Stimulated activated CD8-positive, alpha-beta memory T cell treated with anti-CD3 and anti-CD28 coated beads, Interleukin-4, amount 100 ng/mL, for 48 hours (primary cell): Measurements from ENCODE around the gene COMP.

Experiments used
- DNase-seq: peaks from one replicate; pipeline ENCODE4 v3.0.0-alpha.2; 2020

COMP gene

DNA sequence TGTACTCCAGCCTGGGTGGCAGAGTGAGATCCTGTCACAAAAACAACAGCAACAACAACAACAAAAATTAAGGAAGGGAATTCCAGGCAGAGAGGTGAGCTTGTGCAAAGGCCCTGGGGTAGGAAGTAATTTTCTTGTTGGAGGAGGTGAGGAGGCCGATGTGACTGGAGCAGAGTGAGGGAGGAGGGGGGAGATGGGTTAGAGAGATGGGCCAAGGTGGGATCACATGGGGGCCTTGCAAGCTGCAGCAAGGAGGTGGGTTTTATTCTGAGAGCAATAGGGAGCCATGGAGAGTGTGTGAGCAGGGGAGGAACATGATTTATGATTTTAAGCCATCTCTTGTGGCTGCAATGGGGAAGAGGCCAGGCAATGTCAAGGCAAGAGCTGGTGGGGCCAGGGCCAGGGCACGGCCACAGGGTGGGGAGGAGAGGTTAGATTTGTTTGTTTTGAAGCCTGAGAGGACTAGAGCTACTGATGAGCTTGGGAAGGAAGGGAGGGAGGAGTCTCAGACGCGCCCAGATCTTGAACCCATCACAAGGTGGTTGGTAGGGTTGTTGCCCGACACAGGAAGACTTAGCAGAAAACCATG is 12.5 kb upstream of the COMP start:
- DNase-seq = no peak

DNA sequence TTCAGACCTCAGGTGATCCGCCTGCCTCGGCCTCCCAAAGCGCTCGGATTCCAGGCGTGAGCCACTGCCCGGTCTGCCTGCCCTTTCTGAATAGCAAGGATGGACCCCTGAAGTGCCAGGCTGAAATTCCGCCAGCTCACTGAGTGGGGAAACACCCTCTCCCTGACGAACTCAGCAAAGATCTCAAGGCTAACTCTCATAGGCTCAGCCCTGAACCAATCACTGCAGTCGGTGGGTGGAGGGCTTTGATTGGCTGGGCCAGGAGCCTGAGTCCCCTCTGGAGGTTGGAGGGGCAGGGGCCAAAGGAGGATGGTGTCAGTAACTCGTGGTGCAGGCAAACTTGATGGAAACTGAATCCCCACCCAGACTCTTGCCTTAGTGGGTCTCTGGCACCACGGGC is 11.2 kb upstream of the COMP start:
- DNase-seq = no peak

DNA sequence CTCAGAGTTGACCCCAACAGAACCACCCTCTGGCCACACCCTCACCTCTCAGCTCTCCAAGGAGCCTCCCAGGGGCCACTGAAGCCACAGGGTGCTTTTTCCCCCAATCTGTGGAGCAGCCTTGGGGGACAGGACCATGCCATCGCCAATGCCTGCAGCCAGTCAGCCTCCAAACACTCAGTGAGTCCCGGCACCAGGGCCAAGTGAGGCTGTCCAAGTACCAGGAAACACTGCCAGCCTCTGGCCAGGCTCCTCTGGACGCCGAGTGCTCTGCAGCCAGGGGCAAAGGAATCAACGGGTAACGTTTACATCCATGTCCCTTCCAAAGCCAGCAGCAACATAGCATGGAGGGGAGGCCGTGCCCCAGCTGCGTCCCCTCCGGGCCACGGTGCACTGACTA is 9.5 kb upstream of the COMP start:
- DNase-seq = no peak

DNA sequence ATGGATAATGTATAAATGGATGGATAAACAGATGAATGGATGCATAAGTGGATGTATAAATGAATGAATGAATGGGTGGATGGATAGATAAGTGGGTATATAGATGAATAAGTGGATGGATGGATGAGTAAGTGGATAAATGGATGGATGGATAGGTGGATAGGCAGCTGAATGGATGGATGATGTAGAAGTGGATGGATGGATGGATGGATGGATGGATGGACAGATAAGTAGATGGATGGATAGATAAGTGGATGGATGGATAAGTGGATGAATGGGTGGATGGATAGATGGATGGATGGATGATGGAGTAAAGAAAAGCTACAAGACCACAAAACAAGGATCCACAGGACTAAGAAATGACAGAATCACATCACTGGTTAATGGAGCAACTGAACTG is 9.0 kb upstream of the COMP start:
- DNase-seq = no peak

DNA sequence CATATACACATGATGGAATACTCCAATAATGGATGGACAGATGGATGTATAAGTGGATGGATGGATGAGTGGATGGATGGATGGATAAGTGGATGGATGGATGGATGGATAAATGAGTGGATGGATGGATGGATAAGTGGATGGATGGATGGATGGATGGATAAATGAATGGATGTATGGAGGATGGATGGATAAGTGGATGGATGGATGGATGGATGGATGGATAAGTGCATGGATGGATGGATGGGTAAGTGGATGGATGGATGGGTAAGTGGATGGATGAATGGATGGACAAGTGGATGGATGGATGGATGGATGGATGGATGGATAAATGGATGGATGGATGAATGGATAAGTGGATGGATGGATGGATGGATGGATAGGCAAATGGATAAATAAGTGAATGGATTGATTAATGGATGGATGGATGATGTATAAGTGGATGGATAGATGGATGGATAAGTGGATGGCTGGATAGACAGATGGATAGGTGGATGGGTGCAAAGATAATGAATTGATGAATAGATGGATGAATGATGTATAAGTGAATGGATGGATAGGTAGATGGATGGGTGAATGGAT is 8.4 kb upstream of the COMP start:
- DNase-seq = no peak

DNA sequence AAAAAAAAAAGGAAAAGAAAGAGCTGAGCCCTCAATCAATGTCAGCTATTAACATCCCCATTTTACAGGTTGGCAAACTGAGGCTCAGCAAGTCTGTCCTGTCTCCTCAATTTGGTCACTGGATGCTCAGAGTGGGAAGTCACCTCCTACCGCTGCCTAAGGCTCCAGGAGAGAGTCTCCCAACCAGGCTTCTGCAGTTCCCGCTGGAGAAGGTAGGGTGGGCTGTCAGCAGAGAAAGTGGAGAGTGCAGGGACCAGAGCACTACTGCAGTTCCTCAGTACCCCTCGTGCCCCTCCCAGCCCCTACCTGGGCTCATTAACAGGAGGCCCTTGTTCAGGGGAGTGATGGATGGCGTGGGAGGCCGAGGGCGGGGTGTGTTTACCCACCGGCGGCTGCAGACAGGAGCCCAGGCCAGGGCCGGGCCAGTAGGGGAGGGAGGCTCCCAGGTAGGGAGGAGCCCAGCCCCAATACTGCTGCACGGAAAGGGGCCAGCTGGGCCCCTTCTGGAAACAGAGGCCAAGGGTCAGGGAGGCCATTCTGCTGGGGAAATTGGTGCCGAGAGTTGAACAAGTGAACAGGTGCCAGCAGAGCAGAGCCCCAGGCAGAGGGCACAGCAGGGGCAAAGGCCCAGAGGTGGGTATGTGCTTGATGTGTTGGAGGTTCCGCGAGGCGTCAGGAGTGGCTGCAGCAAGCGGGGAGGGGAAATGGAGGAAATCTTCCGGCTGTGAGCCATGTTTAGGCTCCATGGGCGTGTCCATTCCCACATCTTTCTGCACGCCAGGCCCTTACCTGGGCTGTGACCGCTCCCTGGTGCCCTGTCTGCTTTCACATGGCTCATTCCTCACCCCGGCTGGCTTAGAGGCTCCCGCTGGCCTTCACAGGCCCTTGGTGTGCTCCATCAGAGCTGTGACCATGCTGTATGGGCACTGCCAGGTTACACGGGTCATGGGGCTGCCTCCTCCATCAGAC is 7.6 kb upstream of the COMP start:
- no peak for DNase-seq

DNA sequence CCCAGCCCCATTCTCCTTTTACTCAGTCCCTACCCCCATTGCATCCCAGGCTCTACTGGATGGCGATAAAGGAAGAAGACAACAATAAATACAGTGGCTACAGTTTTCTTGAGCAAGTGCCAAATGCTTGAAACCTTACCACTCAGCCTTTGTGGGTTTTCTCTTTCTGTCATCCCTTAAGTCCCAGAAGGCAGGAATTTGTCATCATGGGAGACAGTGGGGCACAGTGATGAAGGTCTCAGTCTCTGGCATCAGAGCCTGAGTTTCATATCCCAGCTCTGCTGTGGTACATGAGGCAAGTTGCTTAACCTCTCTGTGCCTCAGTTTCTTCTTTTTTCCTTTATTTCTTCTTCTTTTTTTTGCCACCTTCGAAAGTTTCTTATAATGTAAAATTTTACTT is 5.1 kb upstream of the COMP start:
- DNase-seq = no peak

DNA sequence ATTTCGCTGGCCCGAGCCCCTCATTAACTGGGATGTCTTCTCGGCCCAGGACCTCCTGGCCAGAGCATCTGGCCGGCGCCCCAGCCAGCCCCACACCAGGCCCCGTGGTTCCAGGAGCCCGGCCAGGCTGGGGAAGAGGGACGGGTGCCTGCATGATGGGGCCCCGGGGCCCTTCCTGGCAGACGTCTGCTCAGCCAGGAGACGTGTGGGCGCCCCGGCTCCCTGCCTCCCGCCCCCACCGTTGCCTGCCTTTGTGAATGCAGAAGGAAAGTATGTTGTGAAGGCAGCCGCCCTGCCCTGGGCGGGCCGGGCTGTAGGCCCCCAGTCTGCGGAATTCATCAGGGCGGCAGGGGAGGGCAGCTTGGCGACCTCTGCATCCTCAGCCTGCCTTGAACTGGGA is 4.4 kb upstream of the COMP start:
- DNase-seq = no peak

DNA sequence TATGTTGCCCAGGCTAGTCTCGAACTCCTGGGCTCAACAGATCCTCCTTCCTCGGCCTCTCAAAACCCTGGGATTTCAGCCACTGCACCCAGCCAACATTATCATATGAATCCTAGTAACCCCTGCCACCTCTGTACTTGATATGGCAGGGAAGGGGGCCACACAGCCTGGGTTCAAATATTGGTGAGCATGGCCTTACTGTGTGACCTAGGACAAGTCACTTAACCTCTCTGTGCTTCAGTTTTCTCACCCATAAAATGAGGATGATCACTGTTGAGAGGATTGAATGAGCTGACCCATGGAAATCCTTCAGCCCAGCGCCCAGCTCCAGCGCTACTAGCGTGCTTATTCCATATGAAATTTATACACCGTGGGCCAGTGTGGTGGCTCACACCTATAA is 3.6 kb upstream of the COMP start:
- DNase-seq = no peak

DNA sequence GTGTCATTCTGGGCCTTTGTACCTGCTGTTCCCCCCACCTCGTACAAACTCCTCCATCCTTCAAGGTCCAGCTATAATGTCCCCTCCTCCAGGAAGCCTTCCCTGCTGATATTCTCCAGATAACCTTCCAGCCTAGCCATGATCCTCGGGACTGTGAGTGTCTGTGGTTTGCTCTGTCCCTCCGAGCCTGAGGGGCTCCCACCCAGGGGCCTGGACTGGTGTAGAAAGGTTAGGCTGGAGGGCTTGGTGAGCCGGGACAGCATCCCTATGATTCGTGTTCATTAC is 2.9 kb upstream of the COMP start:
- no peak for DNase-seq

DNA sequence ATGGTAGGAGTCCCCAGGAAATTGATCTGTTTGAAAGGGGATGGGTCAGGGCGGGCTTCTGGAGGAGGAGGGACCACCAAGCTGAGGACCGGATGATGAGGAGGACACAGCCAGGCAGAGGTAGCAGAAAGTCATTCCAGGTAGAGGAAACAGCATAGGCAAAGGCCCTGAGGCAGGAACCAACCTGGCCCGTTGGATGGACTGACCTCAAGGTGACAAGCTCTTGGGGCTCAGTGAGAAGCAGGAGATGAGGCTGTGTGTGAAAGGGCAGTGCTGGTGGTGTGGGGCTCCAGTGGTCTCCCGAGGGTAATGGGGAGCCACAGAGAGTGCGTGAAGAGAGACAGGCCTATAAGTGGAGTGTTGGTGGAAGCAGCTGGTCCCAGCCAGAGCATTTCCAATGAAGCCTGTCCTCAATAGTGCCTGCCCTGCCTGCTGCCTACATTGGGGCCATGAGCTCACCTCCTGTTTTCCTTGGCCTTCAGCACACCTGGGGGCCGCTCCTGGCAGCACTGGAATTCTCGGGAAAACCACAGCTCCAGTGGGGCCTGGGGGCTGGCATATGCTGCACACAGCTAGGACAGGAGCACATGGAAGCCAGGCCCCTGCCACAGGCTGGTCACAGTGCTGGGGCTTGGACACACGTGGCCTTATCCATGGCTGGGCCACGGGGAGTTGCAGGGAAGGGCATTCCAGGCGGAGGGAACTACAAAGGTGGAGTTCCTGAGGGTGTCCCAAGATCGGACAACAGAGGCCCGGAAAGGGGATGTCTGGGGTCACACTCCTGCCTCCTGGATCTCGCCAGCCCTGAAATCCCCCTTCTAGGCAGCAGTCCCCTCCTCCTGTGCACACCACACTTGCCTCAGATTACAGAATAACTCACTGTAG is 2.3 kb upstream of the COMP start:
- DNase-seq = no peak

DNA sequence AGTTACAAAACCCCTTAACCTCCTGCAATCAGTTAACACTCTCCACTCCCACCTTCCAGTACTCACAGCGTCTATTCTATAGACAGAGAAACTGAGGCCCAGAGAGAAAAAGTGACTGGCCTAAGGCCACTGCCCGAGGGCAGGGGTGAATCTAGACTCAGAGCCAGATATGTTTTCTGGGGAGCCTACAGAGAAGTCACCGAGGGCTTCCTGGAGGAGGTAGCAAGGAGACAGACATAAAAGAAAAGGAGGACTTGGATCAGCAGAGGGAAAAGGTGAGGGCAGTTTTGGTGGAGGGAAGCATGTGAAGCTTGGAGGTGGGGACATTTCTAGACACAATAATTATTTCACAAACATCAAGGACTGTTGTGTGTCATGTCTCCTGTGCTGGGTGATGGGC is 1.6 kb upstream of the COMP start:
- DNase-seq = no peak

DNA sequence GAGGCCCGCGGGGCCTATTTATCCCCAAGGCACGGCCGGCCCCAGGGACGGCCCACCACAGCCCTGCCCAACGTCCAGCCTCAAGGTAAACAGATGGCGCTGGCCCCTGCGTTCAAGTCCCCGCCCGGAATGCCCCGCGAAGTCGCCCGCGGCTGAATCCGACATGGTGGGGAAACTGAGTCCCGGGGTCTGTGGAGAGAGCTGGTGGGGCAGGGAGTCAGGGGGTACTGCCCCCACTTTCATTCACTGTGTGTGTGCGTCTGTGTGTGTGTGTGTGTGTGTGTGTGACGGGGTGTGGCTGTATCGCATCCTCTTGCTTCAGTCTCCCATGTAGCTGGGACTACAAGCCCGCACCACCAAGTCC is 192 bp upstream of the COMP start:
- DNase-seq = no peak

DNA sequence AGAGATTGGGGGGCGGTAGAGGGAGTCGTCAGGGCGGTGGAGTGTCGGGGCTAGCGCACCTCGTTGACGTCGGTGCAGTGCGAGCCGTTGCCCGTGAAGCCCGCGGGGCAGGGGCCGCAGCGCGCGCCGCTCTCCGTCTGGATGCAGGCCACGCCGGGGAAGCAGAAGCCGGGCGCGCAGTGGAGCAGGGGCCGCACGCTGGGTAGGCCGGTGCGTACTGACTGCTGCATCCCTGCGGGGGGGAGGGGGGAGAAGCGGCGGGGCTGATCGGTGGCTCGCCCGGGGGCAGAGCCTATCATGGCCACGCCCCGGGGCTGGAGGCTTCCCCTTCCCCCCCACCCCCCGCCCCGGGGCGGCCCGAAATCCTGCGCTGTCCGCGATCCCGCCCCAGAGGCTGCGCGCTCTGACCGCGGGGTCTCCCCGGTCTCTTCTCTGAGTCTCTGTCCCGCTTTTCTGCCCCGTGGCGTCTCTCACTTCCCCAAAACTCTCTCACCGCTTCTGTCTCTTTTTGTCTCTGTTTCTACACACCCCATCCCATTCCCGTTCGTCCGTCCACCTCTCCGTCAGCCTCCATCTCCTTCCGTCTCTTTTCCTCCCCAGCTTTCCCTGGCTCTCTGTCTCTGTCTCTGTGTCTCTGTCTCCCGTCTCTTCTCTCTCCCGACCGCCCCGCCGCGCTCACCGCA is 1.1 kb downstream of the COMP start:
- DNase-seq = peak; percentile 50

DNA sequence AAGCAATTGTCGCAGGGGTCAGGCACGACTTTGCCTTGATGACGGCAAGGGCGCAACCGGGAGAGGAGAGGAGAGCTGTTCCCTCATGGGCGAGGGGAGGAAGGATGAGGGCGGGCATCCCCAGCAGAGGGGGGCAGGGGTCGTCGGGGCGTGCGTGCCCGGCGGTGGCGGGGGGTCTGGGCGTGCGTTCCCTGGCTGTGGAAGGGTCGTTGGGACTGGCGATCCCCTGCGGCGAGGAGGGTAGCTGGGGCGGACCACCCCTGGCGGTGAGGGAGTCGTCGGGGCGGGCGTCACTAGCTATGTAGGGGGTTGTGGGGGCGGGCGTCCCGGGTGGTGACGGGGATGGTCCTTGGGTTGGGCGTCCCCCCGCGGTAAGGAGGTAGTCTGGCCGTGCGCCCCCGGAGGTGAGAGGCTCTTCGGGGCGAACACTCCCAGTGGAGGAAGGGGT is 1.7 kb downstream of the COMP start:
- no peak for DNase-seq

DNA sequence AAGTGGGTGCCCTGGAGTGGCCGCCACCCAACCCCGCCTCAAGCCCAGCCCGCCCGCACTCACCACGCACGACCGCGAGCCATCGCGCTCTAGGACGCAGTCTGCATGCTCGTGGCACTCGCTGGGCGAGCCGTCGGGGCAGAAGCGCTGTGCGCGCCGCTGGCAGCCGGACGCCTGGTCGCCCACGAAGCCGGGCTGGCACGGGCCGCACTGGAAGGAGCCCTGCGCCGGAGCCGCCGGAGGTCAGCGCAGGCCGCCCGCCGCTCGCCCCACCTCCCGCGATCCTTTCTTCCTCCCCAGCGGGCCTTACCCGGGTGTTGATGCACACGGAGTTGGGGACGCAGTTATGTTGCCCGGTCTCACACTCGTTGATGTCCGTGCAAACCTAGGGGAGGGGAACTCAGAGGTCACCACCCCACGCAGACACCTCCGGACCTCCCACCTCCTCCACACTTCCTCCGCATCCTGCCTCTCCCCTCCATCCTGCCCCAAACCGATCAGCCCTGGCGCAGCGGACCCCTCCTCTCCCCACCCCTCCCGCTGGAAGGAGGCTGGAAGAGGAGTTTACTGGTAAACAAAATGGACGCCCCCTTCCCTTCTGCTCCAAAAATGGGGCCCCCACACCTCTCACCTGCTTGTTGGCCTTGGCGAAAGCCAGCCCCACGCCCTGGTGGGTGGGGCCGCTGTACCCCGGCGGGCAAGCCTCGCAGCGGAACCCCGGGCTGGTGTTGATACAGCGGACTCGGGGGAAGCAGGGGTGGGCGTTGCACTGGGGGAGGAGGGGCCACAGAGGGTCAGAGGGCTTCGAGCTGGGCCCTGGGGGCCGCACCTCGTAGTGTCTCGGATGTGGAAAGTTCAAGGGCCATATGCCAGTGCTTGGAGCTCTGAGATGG is 2.3 kb downstream of the COMP start:
- DNase-seq = no peak

DNA sequence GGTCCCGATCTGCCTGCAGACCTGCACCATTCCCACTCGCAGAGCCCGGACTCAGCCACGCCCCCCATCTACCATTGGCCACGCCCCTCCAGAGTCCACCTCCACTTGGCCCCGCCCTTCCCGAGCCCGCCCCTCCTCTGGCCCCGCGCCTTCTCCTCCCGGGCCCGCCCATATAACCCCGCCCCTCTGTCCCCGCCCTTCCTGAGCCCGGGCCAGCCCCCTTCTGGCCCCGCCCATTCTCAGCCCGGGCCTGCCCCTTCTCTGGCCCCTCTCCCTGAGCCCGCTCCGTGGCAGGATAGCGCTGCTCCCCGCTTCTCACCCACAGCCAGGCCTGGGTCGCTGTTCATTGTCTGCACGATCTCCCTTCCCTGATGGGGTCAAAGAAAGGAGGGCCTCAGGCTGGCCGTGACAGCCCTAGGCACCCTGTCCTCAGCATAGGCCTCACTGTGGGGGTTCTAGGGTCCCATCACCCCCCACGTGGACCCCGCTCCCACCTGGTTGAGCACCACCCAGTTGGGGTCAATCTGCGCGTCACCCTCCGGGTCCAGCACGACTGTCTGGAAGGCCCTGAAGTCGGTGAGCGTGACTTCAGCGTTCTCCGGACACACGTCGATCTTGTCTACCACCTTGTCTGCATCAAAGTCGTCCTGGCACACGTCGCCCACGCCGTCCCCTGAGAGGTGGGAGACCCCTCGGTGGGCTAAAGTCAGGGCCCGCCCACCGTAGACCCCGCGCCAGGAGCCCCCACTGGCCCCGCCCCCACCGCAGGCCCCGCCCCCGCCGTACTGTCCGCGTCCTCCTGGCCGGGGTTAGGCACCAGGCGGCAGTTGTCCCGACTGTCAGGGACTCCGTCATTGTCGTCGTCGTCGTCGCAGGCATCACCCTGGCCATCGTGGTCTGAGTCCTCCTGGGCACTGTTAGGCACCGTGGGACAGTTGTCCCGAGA is 5.7 kb downstream of the COMP start:
- peak; percentile 92 for DNase-seq

DNA sequence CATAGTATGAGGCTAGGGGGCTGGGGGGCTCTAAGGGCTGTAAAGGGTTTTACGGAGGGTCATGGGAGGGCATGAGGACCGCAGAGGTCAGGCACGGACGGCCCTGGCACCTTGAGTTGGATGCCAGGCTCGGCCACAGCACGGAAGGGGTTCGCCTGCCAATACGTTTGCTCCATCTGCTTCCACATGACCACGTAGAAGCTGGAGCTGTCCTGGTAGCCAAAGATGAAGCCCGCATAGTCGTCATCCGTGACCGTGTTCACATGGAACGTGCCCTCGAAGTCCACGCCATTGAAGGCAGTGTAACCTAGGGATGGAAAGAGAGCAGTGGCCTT is 6.4 kb downstream of the COMP start:
- DNase-seq = no peak

DNA sequence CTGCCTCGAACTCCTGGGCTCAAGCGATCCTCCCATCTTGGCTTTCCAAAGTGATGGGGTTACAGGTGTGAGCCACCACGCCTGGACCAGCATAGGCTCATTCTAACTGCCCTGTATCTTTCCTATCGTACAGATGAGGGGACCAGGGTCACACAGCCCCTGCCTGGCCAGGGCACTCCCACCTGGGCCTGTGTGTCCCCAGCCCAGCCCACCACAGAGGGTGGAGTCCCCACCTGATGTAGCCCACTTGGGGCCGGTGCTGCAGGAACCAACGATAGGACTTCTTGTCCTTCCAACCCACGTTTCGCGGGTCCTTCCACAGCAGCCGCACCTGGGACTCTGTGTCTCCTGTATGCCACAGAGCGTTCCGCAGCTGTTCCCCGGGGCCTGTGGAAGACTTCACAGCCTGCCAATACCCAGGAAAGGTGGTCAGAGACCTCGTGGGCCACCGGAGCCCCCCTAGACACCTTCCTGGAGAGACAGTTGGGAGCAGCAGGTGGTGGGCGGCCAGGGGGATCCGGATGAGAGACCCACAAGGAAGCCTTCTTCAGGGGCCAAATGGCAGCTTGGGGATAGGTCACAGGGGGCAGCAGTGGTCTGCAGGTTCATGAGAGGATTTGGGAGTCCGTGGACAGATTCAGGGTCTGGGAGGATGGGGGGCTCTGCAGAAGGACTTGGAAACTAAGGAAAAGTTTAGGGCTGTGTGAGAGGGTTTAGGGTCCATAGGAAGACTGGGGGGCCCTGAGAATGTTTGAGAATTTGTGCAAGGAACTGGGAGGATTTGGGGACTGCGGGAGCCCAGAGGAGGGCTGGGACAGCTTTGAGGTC is 6.9 kb downstream of the COMP start:
- DNase-seq = no peak
